IMR-90 (cell line): Measurements from ENCODE around the gene TMEM107. TPM values are rescaled to one million over a fixed set of nuclear protein-coding genes. Genes with fewer than 3 reads are reported as not detected.
A peak's percentile ranks its signal among the peaks of the same experiment; 100 is the strongest.

ENCODE experiments used
- ATAC-seq: fragments of 200-7000 bp; cut with Tn5 transposase; 2 replicates; pipeline ENCODE4 v1.9.1; 2020; ENCODE audit warnings: low read depth, mild to moderate bottlenecking, moderate library complexity
- BruUV-seq: library from RNA; stranded (reverse); fragments of 400-500 nt; replicated peaks from 2 replicates; lab custom pipeline; 2021; lab: Mats Ljungman, UMichigan
- CTCF ChIA-PET: fragments of 300-600 bp; formaldehyde crosslinking; extraction: SDS; loops from one replicate; lab custom pipeline; 2021; ENCODE audit warnings: antibody characterized with exemption; lab: Yijun Ruan, JAX
- POLR2A ChIA-PET: fragments of 300-600 bp; sonication (Branson Sonifier 250); formaldehyde crosslinking; loops from one replicate; lab custom pipeline; 2022; ENCODE audit warnings: antibody characterized with exemption; ENCODE audit not compliant: unreplicated experiment; lab: Charles Lee
- DNase-seq: peaks from one replicate; pipeline ENCODE4 v3.0.0; 2013
- H2AFZ ChIP-seq: replicated peaks from 2 replicates; pipeline ENCODE3; 2013; ENCODE audit warnings: low read length, mild to moderate bottlenecking; ENCODE audit not compliant: poor library complexity
- H2AK5ac ChIP-seq: 2 replicates; pipeline ENCODE4 v1.6.1; 2013; ENCODE audit warnings: low read depth, low read length, inconsistent platforms
- H2AK9ac ChIP-seq: replicated peaks from 2 replicates; pipeline ENCODE3; 2013; ENCODE audit warnings: mild to moderate bottlenecking, low read depth, low read length, moderate library complexity; ENCODE audit not compliant: poor library complexity
- H2BK120ac ChIP-seq: 2 replicates; pipeline ENCODE4 v1.6.1; 2013; ENCODE audit warnings: low read depth, low read length, inconsistent platforms
- H2BK15ac ChIP-seq: 3 replicates; pipeline ENCODE4 v1.6.1; 2013; ENCODE audit warnings: low read depth, low read length, inconsistent platforms
- H2BK20ac ChIP-seq: 2 replicates; pipeline ENCODE4 v1.6.1; 2013; ENCODE audit warnings: low read depth, mild to moderate bottlenecking, inconsistent platforms, low read length, moderate library complexity
- H2BK5ac ChIP-seq: 2 replicates; pipeline ENCODE4 v1.6.1; 2013; ENCODE audit warnings: mild to moderate bottlenecking, low read depth, low read length, inconsistent platforms; ENCODE audit not compliant: poor library complexity, severe bottlenecking
- H3K14ac ChIP-seq: replicated peaks from 2 replicates; pipeline ENCODE4 v1.6.1; 2013; ENCODE audit warnings: low read depth, low read length, inconsistent platforms
- H3K18ac ChIP-seq: 2 replicates; pipeline ENCODE4 v1.6.1; 2013; ENCODE audit warnings: low read depth, low read length, control low read depth
- H3K23ac ChIP-seq: 2 replicates; pipeline ENCODE4 v1.6.1; 2013; ENCODE audit warnings: low read depth, low read length, inconsistent platforms
- H3K27ac ChIP-seq: 2 replicates; pipeline ENCODE4 v1.5.1; 2013; ENCODE audit warnings: mild to moderate bottlenecking, control low read depth, low read length; ENCODE audit not compliant: insufficient read depth
- H3K27me3 ChIP-seq: 2 replicates; pipeline ENCODE4 v1.6.1; 2013; ENCODE audit warnings: low read length; ENCODE audit not compliant: control insufficient read depth, insufficient read depth
- H3K36me3 ChIP-seq: 2 replicates; pipeline ENCODE4 v1.6.1; 2013; ENCODE audit warnings: low read length, mixed read lengths; ENCODE audit not compliant: control insufficient read depth, insufficient read depth
- H3K4ac ChIP-seq: 2 replicates; pipeline ENCODE4 v1.6.1; 2013; ENCODE audit warnings: low read depth, low read length, inconsistent platforms
- H3K4me1 ChIP-seq: 2 replicates; pipeline ENCODE4 v1.6.1; 2013; ENCODE audit warnings: low read length, mixed read lengths; ENCODE audit not compliant: control insufficient read depth, insufficient read depth
- H3K4me2 ChIP-seq: 2 replicates; pipeline ENCODE4 v1.6.1; 2013; ENCODE audit warnings: low read depth, mild to moderate bottlenecking, control low read depth, low read length, moderate library complexity
- H3K4me3 ChIP-seq: 2 replicates; pipeline ENCODE4 v1.5.1; 2013; ENCODE audit warnings: low read depth, mild to moderate bottlenecking, control low read depth, low read length, moderate library complexity; ENCODE audit not compliant: insufficient read depth
- H3K56ac ChIP-seq: 2 replicates; pipeline ENCODE4 v1.6.1; 2013; ENCODE audit warnings: low read length, inconsistent platforms; ENCODE audit not compliant: insufficient read depth; ENCODE audit errors: extremely low read depth
- H3K79me1 ChIP-seq, 2 experiments: 2 replicates each; pipeline ENCODE4 v1.6.1; 2013; ENCODE audit warnings: low read length in 2 of 2, inconsistent platforms in 1 of 2, low read depth in 1 of 2
- H3K9ac ChIP-seq: 2 replicates; pipeline ENCODE4 v1.6.1; 2013; ENCODE audit warnings: low read depth, low read length, control low read depth
- H3K9me1 ChIP-seq: 2 replicates; pipeline ENCODE4 v1.6.1; 2013; ENCODE audit warnings: low read length, inconsistent platforms; ENCODE audit not compliant: insufficient read depth
- H3K9me3 ChIP-seq: 2 replicates; pipeline ENCODE4 v1.6.1; 2013; ENCODE audit warnings: low read length; ENCODE audit not compliant: control insufficient read depth, insufficient read depth
- H4K20me1 ChIP-seq: 2 replicates; pipeline ENCODE4 v1.6.1; 2013; ENCODE audit warnings: low read length, inconsistent platforms; ENCODE audit not compliant: insufficient read depth
- H4K5ac ChIP-seq: 2 replicates; pipeline ENCODE4 v1.6.1; 2013; ENCODE audit warnings: mild to moderate bottlenecking, low read depth, low read length, control low read depth
- H4K8ac ChIP-seq, 2 experiments: 2 replicates each; pipeline ENCODE4 v1.6.1; 2013; ENCODE audit warnings: low read depth in 2 of 2, low read length in 2 of 2, control low read depth in 1 of 2, inconsistent platforms in 1 of 2
- H4K91ac ChIP-seq: 2 replicates; pipeline ENCODE4 v1.6.1; 2013; ENCODE audit warnings: low read depth, low read length, inconsistent platforms; ENCODE audit not compliant: insufficient read depth
- BHLHE40 ChIP-seq: fragments of 150-350 bp; IDR thresholded peaks from 2 replicates; pipeline ENCODE4 v1.6.1; 2016; ENCODE audit warnings: mild to moderate bottlenecking, low read depth, low read length
- CEBPB ChIP-seq: IDR thresholded peaks from 2 replicates; pipeline ENCODE4 v1.6.1; 2012; ENCODE audit warnings: low read depth, low read length, improper control_type of control experiment
- CHD1 ChIP-seq: IDR thresholded peaks from 2 replicates; pipeline ENCODE4 v1.6.1; 2012; ENCODE audit warnings: low read depth, low read length, improper control_type of control experiment
- FOS ChIP-seq: fragments of 150-350 bp; IDR thresholded peaks from 2 replicates; pipeline ENCODE4 v1.6.1; 2016; ENCODE audit warnings: low read depth, low read length
- MAFK ChIP-seq: IDR thresholded peaks from 2 replicates; pipeline ENCODE4 v1.6.1; 2012; ENCODE audit warnings: low read depth, low read length, improper control_type of control experiment
- MAZ ChIP-seq: IDR thresholded peaks from 2 replicates; pipeline ENCODE4 v1.6.1; 2012; ENCODE audit warnings: low read depth, mild to moderate bottlenecking, low read length, improper control_type of control experiment, moderate library complexity, borderline replicate concordance
- MXI1 ChIP-seq: IDR thresholded peaks from 2 replicates; pipeline ENCODE4 v1.6.1; 2012; ENCODE audit warnings: low read depth, mild to moderate bottlenecking, low read length, moderate library complexity, borderline replicate concordance
- NFE2L2 ChIP-seq: fragments of 150-350 bp; IDR thresholded peaks from 2 replicates; pipeline ENCODE4 v1.6.1; 2016; ENCODE audit warnings: low read depth, mild to moderate bottlenecking, low read length
- POLR2A ChIP-seq: IDR thresholded peaks from 2 replicates; pipeline ENCODE4 v1.6.1; 2012; ENCODE audit warnings: mild to moderate bottlenecking, low read depth, low read length
- RAD21 ChIP-seq: IDR thresholded peaks from 2 replicates; pipeline ENCODE4 v1.6.1; 2012; ENCODE audit warnings: low read length, improper control_type of control experiment
- RCOR1 ChIP-seq: IDR thresholded peaks from 2 replicates; pipeline ENCODE4 v1.6.1; 2012; ENCODE audit warnings: mild to moderate bottlenecking, low read length, improper control_type of control experiment; ENCODE audit not compliant: insufficient replicate concordance
- RFX5 ChIP-seq: IDR thresholded peaks from 2 replicates; pipeline ENCODE4 v1.8.0; 2012; ENCODE audit warnings: low read depth, mild to moderate bottlenecking, low read length, moderate library complexity
- WGBS, 2 experiments: methylation state at CpG; one replicate each; pipeline versions ENCODE4 v1.1.5 to v1.1.7; 2013; ENCODE audit warnings: missing lambda C conversion rate in 2 of 2; ENCODE audit not compliant: insufficient read length in 1 of 2; ENCODE audit errors: extremely low coverage in 2 of 2; 5-methylcytosine and 5-hydroxymethylcytosine counted together
- dilution Hi-C: fragments of 300-500 bp; cut with HindIII; formaldehyde crosslinking; loops from one replicate; pipeline ENCODE4 v1.14.3; 2018; ENCODE audit warnings: low sequenced_read_pairs; ENCODE audit not compliant: unreplicated experiment
- in situ Hi-C: fragments of 300-500 bp; cut with MboI; formaldehyde crosslinking; loops from 3 replicates; pipeline ENCODE4 v1.14.3; 2019; ENCODE audit warnings: low sequenced_read_pairs, inconsistent platforms, mixed read lengths
- intact Hi-C: fragments of 100-400 bp; cut with micrococcal nuclease; formaldehyde crosslinking; loops from 2 replicates; pipeline ENCODE4 v1.10.0; 2022
- polyA plus RNA-seq, 3 experiments: library from polyadenylated mRNA; depleted of rRNA; stranded (reverse); fragments of >200 nt; gene quantifications; 2 replicates each; pipeline ENCODE4 v1.2.3, GENCODE V29; 2012; ENCODE audit warnings: low replicate concordance in 1 of 3
- total RNA-seq: library from RNA; depleted of rRNA; stranded (reverse); fragments of >200 nt; gene quantifications from 2 replicates; pipeline ENCODE4 v1.2.3, GENCODE V29; 2012
- TF ChIP-seq, protein P1 (sequence below): fragments of 150-350 bp; IDR thresholded peaks from 2 replicates; pipeline ENCODE4 v1.6.1; 2016; ENCODE audit warnings: low read depth, mild to moderate bottlenecking, low read length, moderate library complexity, borderline replicate concordance
- TF ChIP-seq, protein P2 (sequence below): fragments of 150-350 bp; IDR thresholded peaks from 2 replicates; pipeline ENCODE4 v1.6.1; 2017; ENCODE audit warnings: mild to moderate bottlenecking, antibody characterized with exemption, low read length, low read depth

TMEM107 gene
- total and polyA plus RNA-seq, 2 of the 4 experiments (the other 2 are of a cell fraction) = 12.9 to 14.3 TPM

DNA sequence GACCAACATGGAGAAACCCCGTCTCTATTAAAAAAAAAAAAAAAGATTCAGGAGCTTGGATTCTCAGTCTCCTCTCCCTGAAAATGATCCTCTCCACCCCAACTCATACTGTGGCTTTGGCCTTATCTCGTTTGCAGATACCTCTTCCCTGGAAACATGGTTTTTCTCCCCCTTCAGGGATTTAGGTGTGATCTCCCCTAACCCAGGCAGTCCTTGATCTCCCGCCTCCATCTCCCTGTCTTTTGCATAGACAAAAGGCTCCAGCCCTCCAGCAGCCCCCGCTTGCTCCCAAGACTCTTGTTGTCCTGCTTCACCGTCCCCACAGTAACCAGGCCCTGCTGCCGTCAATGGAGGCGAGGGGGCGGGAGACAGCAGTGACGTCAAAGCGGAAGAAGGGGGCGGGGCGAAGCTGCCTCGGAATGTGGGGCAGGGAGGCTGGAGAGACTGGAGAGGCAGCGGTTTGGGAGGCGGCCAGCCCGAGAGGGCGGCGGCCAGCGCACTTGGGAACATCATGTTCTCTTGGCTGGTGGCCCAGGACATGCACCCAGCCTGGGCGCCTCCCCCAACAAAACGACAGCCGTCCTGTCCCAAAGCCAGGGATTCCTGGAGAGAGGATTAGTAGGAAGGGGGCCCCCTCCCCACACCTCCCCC is 22.1 kb downstream of the TMEM107 start:
- H4K5ac ChIP-seq = peak overlapping the region; percentile 11; the same call in 1 of the 2 replicates
- peaks cover 13% of the 10 kb centered on the region for H3K36me3 ChIP-seq
- H3K4ac ChIP-seq = peak overlapping the region; percentile 80
- intact Hi-C loops (no loop called here), in situ Hi-C loops (loop anchor here (25.0 kb wide), 1 partner anchor 917 kb away; the partner anchor contains the start of genes DVL2, GABARAP and PHF23), dilution Hi-C loops (no loop called here)
- H4K8ac ChIP-seq = peak overlapping the region in 1 of 2 experiments; percentile 88; a peak in 2 of 4 replicates
- H3K9me1 ChIP-seq = peaks cover 22% of the 10 kb centered on the region
- H2BK5ac ChIP-seq = peak overlapping the region; percentile 73
- peak overlapping the region; percentile 58 for H4K91ac ChIP-seq
- CTCF ChIA-PET = no interaction called here
- no peak overlapping the region for H3K4me3 ChIP-seq
- H3K23ac ChIP-seq = peak overlapping the region; percentile 66; the same call in 1 of the 2 replicates
- H2AFZ ChIP-seq = peak overlapping the region; percentile 73
- H3K9me3 ChIP-seq = no peaks in the 10 kb centered on the region
- H3K14ac ChIP-seq = peak overlapping the region; percentile 83
- WGBS, 2 experiments = no CpG with 5 or more reads among the region's 22 CpGs
- peak overlapping the region; percentile 19; the same call in 1 of the 2 replicates for H3K9ac ChIP-seq
- peak overlapping the region; percentile 68 for H3K4me2 ChIP-seq
- H3K27ac ChIP-seq = peak overlapping the region; percentile 81
- no peaks in the 10 kb centered on the region for H3K27me3 ChIP-seq
- H2BK20ac ChIP-seq = peak overlapping the region; percentile 46; the same call in 1 of the 2 replicates
- H2BK15ac ChIP-seq = peak overlapping the region; percentile 80; the same call in 1 of the 3 replicates
- ATAC-seq (peak; percentile 33), DNase-seq (peak; percentile 98)
- H4K20me1 ChIP-seq = peaks cover 13% of the 10 kb centered on the region
- peak overlapping the region; percentile 69 for H2BK120ac ChIP-seq
- peaks cover 3 to 42% of the 10 kb centered on the region in 2 experiments; a peak in 2 of 4 replicates for H3K79me1 ChIP-seq
- H2AK5ac ChIP-seq = peak overlapping the region; percentile 41; the same call in 1 of the 2 replicates
- H2AK9ac ChIP-seq = peak overlapping the region; percentile 74
- TF ChIP-seq CHD1 = peak; percentile 81; the same call in 1 of the 2 replicates
- TF ChIP-seq MAZ = peak; percentile 99
- no peak for TF ChIP-seq RFX5
- TF ChIP-seq RCOR1 = peak; percentile 51
- TF ChIP-seq MXI1 = peak; percentile 82
- TF ChIP-seq POLR2A = peak; percentile 81
- 0 out of 2 replicates have a peak, but pooled peaks have one; percentile 11 for TF ChIP-seq NFE2L2
- TF ChIP-seq, protein P1, sequence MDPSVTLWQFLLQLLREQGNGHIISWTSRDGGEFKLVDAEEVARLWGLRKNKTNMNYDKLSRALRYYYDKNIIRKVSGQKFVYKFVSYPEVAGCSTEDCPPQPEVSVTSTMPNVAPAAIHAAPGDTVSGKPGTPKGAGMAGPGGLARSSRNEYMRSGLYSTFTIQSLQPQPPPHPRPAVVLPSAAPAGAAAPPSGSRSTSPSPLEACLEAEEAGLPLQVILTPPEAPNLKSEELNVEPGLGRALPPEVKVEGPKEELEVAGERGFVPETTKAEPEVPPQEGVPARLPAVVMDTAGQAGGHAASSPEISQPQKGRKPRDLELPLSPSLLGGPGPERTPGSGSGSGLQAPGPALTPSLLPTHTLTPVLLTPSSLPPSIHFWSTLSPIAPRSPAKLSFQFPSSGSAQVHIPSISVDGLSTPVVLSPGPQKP = no peak
- no peak for TF ChIP-seq CEBPB
- no peak for TF ChIP-seq MAFK
- peak; percentile 77 for TF ChIP-seq BHLHE40
- TF ChIP-seq, protein P2, sequence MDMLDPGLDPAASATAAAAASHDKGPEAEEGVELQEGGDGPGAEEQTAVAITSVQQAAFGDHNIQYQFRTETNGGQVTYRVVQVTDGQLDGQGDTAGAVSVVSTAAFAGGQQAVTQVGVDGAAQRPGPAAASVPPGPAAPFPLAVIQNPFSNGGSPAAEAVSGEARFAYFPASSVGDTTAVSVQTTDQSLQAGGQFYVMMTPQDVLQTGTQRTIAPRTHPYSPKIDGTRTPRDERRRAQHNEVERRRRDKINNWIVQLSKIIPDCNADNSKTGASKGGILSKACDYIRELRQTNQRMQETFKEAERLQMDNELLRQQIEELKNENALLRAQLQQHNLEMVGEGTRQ = 0 out of 2 replicates have a peak, but pooled peaks have one; percentile 27
- peak; percentile 9; the same call in 1 of the 2 replicates for TF ChIP-seq FOS
- TF ChIP-seq RAD21 = 0 out of 2 replicates have a peak, but pooled peaks have one; percentile 5
- POLR2A ChIA-PET = interaction anchor here (1.2 kb wide), 1 partner anchor 19 kb away, joined by 4 read pairs; no protein-coding TSS in a partner anchor
- H3K18ac ChIP-seq = peak overlapping the region; percentile 54
- peak overlapping the region; percentile 53; the same call in 1 of the 2 replicates for H3K56ac ChIP-seq
- BruUV-seq = no TSS peak
- H3K4me1 ChIP-seq = peaks cover 23% of the 10 kb centered on the region
